ENCODE results near the gene PRKG1. TPM values are rescaled to one million over a fixed set of nuclear protein-coding genes. Genes with fewer than 3 reads are reported as not detected.

The PRKG1 gene
- total RNA-seq, 2 donors from 2014 or later: 1.3 to 2.7 TPM

GRCh38 chr10:51139176-51139575 lies 64.9 kb downstream of the PRKG1 start:
- Mint-ChIP-seq H3K4me1 (no peaks in the 10 kb centered on the region), H3K4me3 (no peak overlapping the region), H3K36me3 (ENCODE audit: low read depth) (no peaks in the 10 kb centered on the region), H3K27ac (no peak overlapping the region), H3K27me3 (ENCODE audit: insufficient read depth) (no peaks in the 10 kb centered on the region), H3K9me3 (no peaks in the 10 kb centered on the region)
- Histone ChIP-seq H3K9ac (ENCODE audit: extremely low read depth, low read length, poor library complexity, severe bottlenecking) (no peak overlapping the region), H3K9me3 (ENCODE audit: control insufficient read depth, low read length) (no peaks in the 10 kb centered on the region), H3K36me3 (ENCODE audit: control insufficient read depth, insufficient read depth, low read length) (no peaks in the 10 kb centered on the region), H3K27me3 (ENCODE audit: control insufficient read depth, insufficient read depth, low read length, poor library complexity, severe bottlenecking) (no peaks in the 10 kb centered on the region), H3K4me3 (ENCODE audit: low read length) (no peak overlapping the region), H3K4me1 (ENCODE audit: control insufficient read depth, insufficient read depth, low read length) (no peaks in the 10 kb centered on the region), H3K27ac (ENCODE audit: low read depth, low read length) (no peak overlapping the region)
- TF ChIP-seq CTCF (conservative IDR thresholded peaks at IDR 0.05): no peak
- no peak for DNase-seq
- WGBS, 2 experiments (ENCODE audit: insufficient coverage in 1 of 2, insufficient read length in 1 of 2): 100% methylated on average over 1 of the region's 1 CpG; no CpG with 5 or more reads in 1 of the 2 experiments

GRCh38 chr10:51141010-51141409 lies 66.7 kb downstream of the PRKG1 start:
- H3K27me3 ChIP-seq (ENCODE audit: control insufficient read depth, insufficient read depth, low read length, poor library complexity, severe bottlenecking): no peaks in the 10 kb centered on the region
- H3K4me1 ChIP-seq (ENCODE audit: control insufficient read depth, insufficient read depth, low read length): no peaks in the 10 kb centered on the region
- WGBS, 2 experiments (ENCODE audit: insufficient coverage in 1 of 2, insufficient read length in 1 of 2): 79 to 93% methylated on average over 2 of the region's 2 CpGs
- H3K9me3 Mint-ChIP-seq: no peaks in the 10 kb centered on the region
- H3K36me3 ChIP-seq (ENCODE audit: control insufficient read depth, insufficient read depth, low read length): no peaks in the 10 kb centered on the region
- no peak overlapping the region for H3K9ac ChIP-seq (ENCODE audit: extremely low read depth, low read length, poor library complexity, severe bottlenecking)
- no peaks in the 10 kb centered on the region for H3K27me3 Mint-ChIP-seq (ENCODE audit: insufficient read depth)
- H3K4me1 Mint-ChIP-seq: no peaks in the 10 kb centered on the region
- H3K36me3 Mint-ChIP-seq (ENCODE audit: low read depth): no peaks in the 10 kb centered on the region
- H3K27ac Mint-ChIP-seq: no peak overlapping the region
- DNase-seq: no peak
- no peak overlapping the region for H3K27ac ChIP-seq (ENCODE audit: low read depth, low read length)
- no peak overlapping the region for H3K4me3 ChIP-seq (ENCODE audit: low read length)
- H3K4me3 Mint-ChIP-seq: no peak overlapping the region
- TF ChIP-seq CTCF (conservative IDR thresholded peaks at IDR 0.05): no peak
- H3K9me3 ChIP-seq (ENCODE audit: control insufficient read depth, low read length): no peaks in the 10 kb centered on the region

GRCh38 chr10:51144161-51144781 lies 70.0 kb downstream of the PRKG1 start:
- Histone ChIP-seq H3K27ac (ENCODE audit: low read depth, low read length) (no peak overlapping the region), H3K9ac (ENCODE audit: extremely low read depth, low read length, poor library complexity, severe bottlenecking) (no peak overlapping the region), H3K4me1 (ENCODE audit: control insufficient read depth, insufficient read depth, low read length) (no peaks in the 10 kb centered on the region), H3K4me3 (ENCODE audit: low read length) (no peak overlapping the region), H3K27me3 (ENCODE audit: control insufficient read depth, insufficient read depth, low read length, poor library complexity, severe bottlenecking) (no peaks in the 10 kb centered on the region), H3K9me3 (ENCODE audit: control insufficient read depth, low read length) (no peaks in the 10 kb centered on the region), H3K36me3 (ENCODE audit: control insufficient read depth, insufficient read depth, low read length) (no peaks in the 10 kb centered on the region)
- H3K4me1 Mint-ChIP-seq: no peaks in the 10 kb centered on the region
- WGBS, 2 experiments (ENCODE audit: insufficient coverage in 1 of 2, insufficient read length in 1 of 2): 87 to 100% methylated on average over 1 of the region's 1 CpG
- TF ChIP-seq CTCF (conservative IDR thresholded peaks at IDR 0.05): no peak
- H3K4me3 Mint-ChIP-seq: no peak overlapping the region
- H3K27ac Mint-ChIP-seq: no peak overlapping the region
- no peaks in the 10 kb centered on the region for H3K9me3 Mint-ChIP-seq
- H3K36me3 Mint-ChIP-seq (ENCODE audit: low read depth): no peaks in the 10 kb centered on the region
- no peaks in the 10 kb centered on the region for H3K27me3 Mint-ChIP-seq (ENCODE audit: insufficient read depth)
- DNase-seq: no peak
